ENCODE data around the gene CNTF.

DNA sequence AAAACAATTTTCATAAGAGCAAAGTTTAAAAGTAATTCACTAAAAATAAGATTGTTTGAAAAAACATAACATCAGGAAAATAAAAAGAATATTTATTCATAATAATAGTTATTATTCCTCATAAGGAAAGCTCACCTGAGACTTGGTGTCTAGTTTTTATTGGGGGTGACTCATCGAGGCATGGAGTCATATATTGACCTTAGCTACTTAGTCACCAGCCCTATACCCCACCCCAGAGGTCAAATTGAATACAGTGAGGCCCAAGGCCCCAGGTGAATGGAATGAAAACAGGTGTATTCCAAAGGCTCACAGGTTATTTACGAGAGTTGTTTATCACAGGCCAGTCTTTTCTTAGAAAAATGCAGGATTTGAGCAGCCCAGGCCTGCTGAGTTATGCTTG, 36.9 kb downstream of the CNTF start:
- no peak for TF ChIP-seq EZH2 (IDR thresholded peaks at IDR 0.05; ENCODE audit: low read length, unreplicated experiment)
- TF ChIP-seq, protein P1, sequence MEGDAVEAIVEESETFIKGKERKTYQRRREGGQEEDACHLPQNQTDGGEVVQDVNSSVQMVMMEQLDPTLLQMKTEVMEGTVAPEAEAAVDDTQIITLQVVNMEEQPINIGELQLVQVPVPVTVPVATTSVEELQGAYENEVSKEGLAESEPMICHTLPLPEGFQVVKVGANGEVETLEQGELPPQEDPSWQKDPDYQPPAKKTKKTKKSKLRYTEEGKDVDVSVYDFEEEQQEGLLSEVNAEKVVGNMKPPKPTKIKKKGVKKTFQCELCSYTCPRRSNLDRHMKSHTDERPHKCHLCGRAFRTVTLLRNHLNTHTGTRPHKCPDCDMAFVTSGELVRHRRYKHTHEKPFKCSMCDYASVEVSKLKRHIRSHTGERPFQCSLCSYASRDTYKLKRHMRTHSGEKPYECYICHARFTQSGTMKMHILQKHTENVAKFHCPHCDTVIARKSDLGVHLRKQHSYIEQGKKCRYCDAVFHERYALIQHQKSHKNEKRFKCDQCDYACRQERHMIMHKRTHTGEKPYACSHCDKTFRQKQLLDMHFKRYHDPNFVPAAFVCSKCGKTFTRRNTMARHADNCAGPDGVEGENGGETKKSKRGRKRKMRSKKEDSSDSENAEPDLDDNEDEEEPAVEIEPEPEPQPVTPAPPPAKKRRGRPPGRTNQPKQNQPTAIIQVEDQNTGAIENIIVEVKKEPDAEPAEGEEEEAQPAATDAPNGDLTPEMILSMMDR (conservative IDR thresholded peaks at IDR 0.05; ENCODE audit: low read depth, low read length): no peak
